H1 (cell line): Measurements from ENCODE around the gene SNRPN. TPM values are rescaled to one million over a fixed set of nuclear protein-coding genes. Genes with fewer than 3 reads are reported as not detected.
A peak's percentile ranks its signal among the peaks of the same experiment; 100 is the strongest.

ENCODE experiments used
- CTCF ChIA-PET: fragments of 300-600 bp; sonication (Branson Sonifier 250); formaldehyde crosslinking; loops from one replicate; lab custom pipeline; 2021; ENCODE audit not compliant: partially characterized antibody; lab: Charles Lee
- POLR2A ChIA-PET: fragments of 300-600 bp; sonication (Branson Sonifier 250); formaldehyde crosslinking; loops from one replicate; lab custom pipeline; 2021; ENCODE audit warnings: inconsistent platforms; ENCODE audit not compliant: partially characterized antibody; lab: Charles Lee
- DNase-seq, 2 experiments: peaks; one replicate each; pipeline versions ENCODE4 v3.0.0 to v3.0.0-alpha.2; 2010 to 2022; ENCODE audit warnings: low spot score in 2 of 2, low read depth in 1 of 2, mixed read lengths in 1 of 2
- FAIRE-seq: peaks from 2 replicates; lab custom pipeline; 2011; peaks lifted over from hg19 to GRCh38; lab: Jason Lieb, UNC
- H2AFZ ChIP-seq: 2 replicates; pipeline ENCODE4 v1.8.1; 2012; ENCODE audit warnings: low read length, inconsistent platforms
- H2AK5ac ChIP-seq: 2 replicates; pipeline ENCODE4 v1.6.1; 2013; ENCODE audit warnings: low read depth, low read length
- H2BK120ac ChIP-seq: replicated peaks from 2 replicates; pipeline ENCODE3; 2013; ENCODE audit warnings: low read depth, low read length, inconsistent platforms
- H2BK12ac ChIP-seq: 2 replicates; pipeline ENCODE4 v1.6.1; 2013; ENCODE audit warnings: low read depth, low read length
- H2BK15ac ChIP-seq: 2 replicates; pipeline ENCODE4 v1.6.1; 2013; ENCODE audit warnings: low read length
- H2BK20ac ChIP-seq: 2 replicates; pipeline ENCODE4 v1.6.1; 2013; ENCODE audit warnings: low read length
- H2BK5ac ChIP-seq: 2 replicates; pipeline ENCODE4 v1.6.1; 2013; ENCODE audit warnings: low read depth, low read length
- H3K14ac ChIP-seq: 2 replicates; pipeline ENCODE4 v1.6.1; 2013; ENCODE audit warnings: inconsistent platforms; ENCODE audit not compliant: insufficient read length
- H3K18ac ChIP-seq: 2 replicates; pipeline ENCODE4 v1.6.1; 2013; ENCODE audit warnings: low read length; ENCODE audit errors: extremely low read depth
- H3K23ac ChIP-seq: 2 replicates; pipeline ENCODE4 v1.6.1; 2013; ENCODE audit warnings: inconsistent platforms; ENCODE audit not compliant: insufficient read length
- H3K23me2 ChIP-seq: 2 replicates; pipeline ENCODE4 v1.6.1; 2013; ENCODE audit warnings: low read depth, low read length
- H3K27ac ChIP-seq: 2 replicates; pipeline ENCODE4 v1.6.1; 2011; ENCODE audit warnings: low read depth, low read length, inconsistent platforms
- H3K27me3 ChIP-seq, 4 experiments: replicated peaks in 1 of 4; 1 replicate in 1 of 4; 2 replicates in 3 of 4; pipeline versions ENCODE4 v1.6.1 to v1.8.1; 2011 to 2013; ENCODE audit warnings: low read length in 3 of 4, mild to moderate bottlenecking in 3 of 4, inconsistent platforms in 2 of 4, mixed read lengths in 2 of 4, moderate library complexity in 1 of 4; ENCODE audit not compliant: control insufficient read depth in 3 of 4, insufficient read depth in 3 of 4; ENCODE audit errors: extremely low read depth in 1 of 4
- H3K36me3 ChIP-seq, 4 experiments: 2 replicates each; pipeline versions ENCODE4 v1.6.1 to v1.8.1; 2011 to 2013; ENCODE audit warnings: mild to moderate bottlenecking in 4 of 4, low read length in 3 of 4, moderate library complexity in 2 of 4, control low read depth in 1 of 4, inconsistent platforms in 1 of 4; ENCODE audit not compliant: insufficient read depth in 4 of 4, control insufficient read depth in 2 of 4
- H3K4ac ChIP-seq: replicated peaks from 2 replicates; pipeline ENCODE3; 2013; ENCODE audit warnings: low read length, low read depth, mixed read lengths, inconsistent platforms; ENCODE audit not compliant: insufficient read length
- H3K4me1 ChIP-seq, 4 experiments: replicated peaks in 1 of 4; 1 replicate in 1 of 4; 2 replicates in 3 of 4; pipeline versions ENCODE4 v1.6.1 to v1.8.1; 2011 to 2013; ENCODE audit warnings: low read length in 3 of 4, inconsistent platforms in 2 of 4, mixed read lengths in 1 of 4; ENCODE audit not compliant: insufficient read depth in 4 of 4, control insufficient read depth in 3 of 4
- H3K4me2 ChIP-seq, 2 experiments: 2 replicates each; pipeline versions ENCODE4 v1.6.1 to v1.8.1; 2011 to 2013; ENCODE audit warnings: low read depth in 2 of 2, low read length in 2 of 2, control low read depth in 1 of 2, inconsistent platforms in 1 of 2, mild to moderate bottlenecking in 1 of 2; ENCODE audit not compliant: insufficient read depth in 1 of 2
- H3K4me3 ChIP-seq, 4 experiments: fragments of 200-600, 300-600 bp in 1 of 4; sonication (generic), shearing (Covaris generic), sonication (Bioruptor Twin) in 1 of 4; 2 replicates each; pipeline versions ENCODE4 v1.5.1 to v1.8.1; 2011 to 2016; ENCODE audit warnings: low read length in 4 of 4, low read depth in 3 of 4, control low read depth in 2 of 4, inconsistent platforms in 2 of 4, mild to moderate bottlenecking in 2 of 4, mixed read lengths in 1 of 4, moderate library complexity in 1 of 4; ENCODE audit not compliant: insufficient read depth in 2 of 4; ENCODE audit errors: extremely low read depth in 1 of 4
- H3K56ac ChIP-seq: replicated peaks from 2 replicates; pipeline ENCODE3; 2013; ENCODE audit warnings: low read depth, mild to moderate bottlenecking, mixed read lengths, low read length, inconsistent platforms; ENCODE audit not compliant: insufficient read length
- H3K79me1 ChIP-seq: 2 replicates; pipeline ENCODE4 v1.6.1; 2013; ENCODE audit warnings: low read depth, low read length, control low read depth
- H3K79me2 ChIP-seq, 2 experiments: 2 replicates each; pipeline versions ENCODE4 v1.6.1 to v1.8.1; 2012 to 2013; ENCODE audit warnings: low read length in 2 of 2, mild to moderate bottlenecking in 2 of 2, inconsistent platforms in 1 of 2; ENCODE audit not compliant: insufficient read depth in 2 of 2, control insufficient read depth in 1 of 2
- H3K9ac ChIP-seq, 4 experiments: replicated peaks in 1 of 4; 1 replicate in 1 of 4; 2 replicates in 3 of 4; pipeline versions ENCODE4 v1.6.1 to v1.8.1; 2011 to 2013; ENCODE audit warnings: low read depth in 3 of 4, low read length in 3 of 4, control low read depth in 2 of 4, mild to moderate bottlenecking in 2 of 4, moderate library complexity in 2 of 4, inconsistent platforms in 1 of 4; ENCODE audit errors: extremely low read depth in 1 of 4
- H3K9me3 ChIP-seq, 2 experiments: 2 replicates each; pipeline versions ENCODE4 v1.6.1 to v1.8.1; 2012 to 2013; ENCODE audit warnings: mild to moderate bottlenecking in 2 of 2, moderate library complexity in 2 of 2, control low read depth in 1 of 2, inconsistent platforms in 1 of 2, low read depth in 1 of 2, low read length in 1 of 2, mixed read lengths in 1 of 2; ENCODE audit not compliant: insufficient read depth in 2 of 2
- H4K20me1 ChIP-seq, 2 experiments: replicated peaks in 1 of 2; 2 replicates each; pipeline versions ENCODE3 to v1.8.1; 2011 to 2013; ENCODE audit warnings: inconsistent platforms in 2 of 2, low read length in 2 of 2, mild to moderate bottlenecking in 1 of 2; ENCODE audit not compliant: insufficient read depth in 2 of 2, control insufficient read depth in 1 of 2
- H4K5ac ChIP-seq: 2 replicates; pipeline ENCODE4 v1.6.1; 2013; ENCODE audit warnings: low read length, low read depth, mixed read lengths, inconsistent platforms; ENCODE audit not compliant: insufficient read length
- H4K8ac ChIP-seq: 2 replicates; pipeline ENCODE4 v1.8.0; 2013; ENCODE audit warnings: mild to moderate bottlenecking, moderate library complexity, low read length, inconsistent platforms; ENCODE audit not compliant: insufficient read depth; ENCODE audit errors: extremely low read depth
- H4K91ac ChIP-seq: replicated peaks from 2 replicates; pipeline ENCODE3; 2013; ENCODE audit warnings: low read length, mixed read lengths, inconsistent platforms; ENCODE audit not compliant: insufficient read length
- POLR2A ChIP-seq, 2 experiments: IDR thresholded peaks; 1 replicate in 1 of 2; 2 replicates in 1 of 2; pipeline ENCODE4 v1.6.1; 2011; ENCODE audit warnings: low read depth in 2 of 2, low read length in 2 of 2, mild to moderate bottlenecking in 2 of 2; ENCODE audit errors: control extremely low read depth in 1 of 2
- POLR2AphosphoS5 ChIP-seq: IDR thresholded peaks from 2 replicates; pipeline ENCODE4 v1.6.1; 2011; ENCODE audit warnings: low read depth, low read length
- TEAD4 ChIP-seq: IDR thresholded peaks from 2 replicates; pipeline ENCODE4 v1.6.1; 2012; ENCODE audit warnings: low read depth, low read length, inconsistent platforms, mixed read lengths
- WGBS, 2 experiments: shearing (Covaris generic) in 1 of 2; methylation state at CpG; one replicate each; pipeline versions ENCODE4 v1.1.6 to v1.1.7; 2013 to 2015; ENCODE audit warnings: low lambda C conversion rate in 2 of 2, mixed read lengths in 2 of 2, inconsistent platforms in 1 of 2, low coverage in 1 of 2, missing lambda C conversion rate in 1 of 2; ENCODE audit not compliant: insufficient replicate concordance in 2 of 2, insufficient coverage in 1 of 2, insufficient read length in 1 of 2; ENCODE audit errors: extremely low coverage in 1 of 2, missing lambda C conversion rate in 1 of 2; 5-methylcytosine and 5-hydroxymethylcytosine counted together
- polyA plus RNA-seq, 7 experiments: library from polyadenylated mRNA; depleted of rRNA in 3 of 7; stranded (reverse) in 5 of 7; unstranded in 2 of 7; fragments of >200 nt in 5 of 7; fragments of 200-250 nt in 2 of 7; gene quantifications; 1 replicate in 5 of 7; 2 replicates in 1 of 7; 4 replicates in 1 of 7; pipeline versions ENCODE4 v1.2.1 to v1.2.3, GENCODE V29; 2011 to 2013; ENCODE audit warnings: missing spikeins in 2 of 7, mixed read lengths in 2 of 7
- total RNA-seq: library from RNA; stranded (reverse); fragmentation: NEBNext Ultra II Directional; extraction: Animal tissue kit (Norgen Biotek cat#: 25700); gene quantifications from 2 replicates; pipeline ENCODE4 v1.2.1, GENCODE V29; 2021

Gene SNRPN
- total and polyA plus RNA-seq, 2 of the 8 experiments (the other 6 are each of a cell fraction or from before 2014, with no cell fraction given): 905 to 1,396 TPM

GRCh38 chr15:24971052-24971451 lies 16.3 kb downstream of the SNRPN start:
- no peaks in the 10 kb centered on the region; a peak in 1 of 7 replicates for H3K4me1 ChIP-seq
- H2BK5ac ChIP-seq: no peak overlapping the region
- H4K5ac ChIP-seq: no peak overlapping the region
- no peak overlapping the region for H4K91ac ChIP-seq
- H3K79me1 ChIP-seq: no peaks in the 10 kb centered on the region
- H2BK20ac ChIP-seq: no peak overlapping the region
- no peak overlapping the region for H3K4me3 ChIP-seq
- no peak overlapping the region for H3K9ac ChIP-seq
- no peak overlapping the region for H3K18ac ChIP-seq
- H2BK12ac ChIP-seq: no peak overlapping the region
- no peak overlapping the region for H3K4me2 ChIP-seq
- 91% methylated on average over 3 of the region's 3 CpGs; no CpG with 5 or more reads in 1 of the 2 experiments for WGBS, 2 experiments
- H3K56ac ChIP-seq: no peak overlapping the region
- FAIRE-seq: no peak
- H4K8ac ChIP-seq: no peak overlapping the region
- H2BK120ac ChIP-seq: no peak overlapping the region
- peaks cover 15 to 99% (median 56%) of the 10 kb centered on the region in 4 experiments for H3K36me3 ChIP-seq
- no peak overlapping the region for H2AK5ac ChIP-seq
- H3K27ac ChIP-seq: no peak overlapping the region
- TF ChIP-seq POLR2A (IDR thresholded peaks at IDR 0.05; ENCODE audit: control extremely low read depth in 1 of 2, low read depth in 2 of 2, low read length in 2 of 2) (peak in 1 of 2 experiments; percentile 30; a peak in 1 of 3 replicates), POLR2AphosphoS5 (peak; percentile 58; the same call in 1 of the 2 replicates), TEAD4 (no peak)
- no peak overlapping the region for H3K4ac ChIP-seq
- peaks cover 6 to 96% of the 10 kb centered on the region in 2 experiments; a peak in 3 of 4 replicates for H3K79me2 ChIP-seq
- no peak overlapping the region for H2BK15ac ChIP-seq
- H3K23me2 ChIP-seq: no peaks in the 10 kb centered on the region
- CTCF ChIA-PET: no interaction called here
- H2AFZ ChIP-seq: no peak overlapping the region
- DNase-seq: no peak
- H3K27me3 ChIP-seq: no peaks in the 10 kb centered on the region; a peak in 1 of 7 replicates
- H3K9me3 ChIP-seq: peaks cover 2 to 7% of the 10 kb centered on the region in 2 experiments; a peak in 2 of 4 replicates
- POLR2A ChIA-PET: interaction anchor here (1.6 to 5.6 kb wide), 2 partner anchors 10 to 14 kb away, joined by 4 to 32 read pairs; no protein-coding TSS in a partner anchor
- no peak overlapping the region for H3K14ac ChIP-seq
- H4K20me1 ChIP-seq: peaks cover 3 to 9% of the 10 kb centered on the region in 2 experiments
- no peak overlapping the region for H3K23ac ChIP-seq
